ENCODE measurements around the gene CIAO1.
"Not testable (repeated sequence)": the region's sequence is repeated elsewhere in the genome, so short reads cannot be mapped to it uniquely, and the experiment has no call there.

The CIAO1 gene

GRCh38 chr2:96291751-96292150 lies 25.7 kb downstream of the CIAO1 start:
- DNase-seq, result no peak

- not testable (repeated sequence) for DNase-seq
Observed at GRCh38 chr2:96294271-96294670, 28.2 kb downstream of the CIAO1 start.

- no peak for DNase-seq
Observed at GRCh38 chr2:96296925-96297324, 30.9 kb downstream of the CIAO1 start.

GRCh38 chr2:96301865-96302264 lies 35.8 kb downstream of the CIAO1 start:
- no peak for DNase-seq

GRCh38 chr2:96304606-96305005 lies 38.6 kb downstream of the CIAO1 start:
- no peak for DNase-seq

- DNase-seq, result peak; percentile 93
Observed at GRCh38 chr2:96305091-96305978, 39.3 kb downstream of the CIAO1 start, which contains the start of gene SNRNP200. Gene SNRNP200 (minus strand): TSS chr2:96305546. CDS start chr2:96305437, 109 bp downstream.

- no peak for DNase-seq
Observed at GRCh38 chr2:96305979-96306308, 39.9 kb downstream of the CIAO1 start.

- DNase-seq, result no peak
Observed at GRCh38 chr2:96306370-96306769, 40.3 kb downstream of the CIAO1 start.

GRCh38 chr2:96308248-96308647 lies 42.2 kb downstream of the CIAO1 start:
- no peak for DNase-seq

GRCh38 chr2:96315005-96315399 lies 49.0 kb downstream of the CIAO1 start:
- no peak for DNase-seq

GRCh38 chr2:96315400-96316071 lies 49.5 kb downstream of the CIAO1 start:
- DNase-seq, result no peak

- no peak for DNase-seq
Observed at GRCh38 chr2:96316999-96317398, 51.0 kb downstream of the CIAO1 start.

GRCh38 chr2:96317584-96317997 lies 51.6 kb downstream of the CIAO1 start:
- no peak for DNase-seq

GRCh38 chr2:96318723-96319122 lies 52.7 kb downstream of the CIAO1 start:
- DNase-seq, result no peak

GRCh38 chr2:96319396-96319795 lies 53.4 kb downstream of the CIAO1 start:
- no peak for DNase-seq

GRCh38 chr2:96320326-96320725 lies 54.3 kb downstream of the CIAO1 start:
- no peak for DNase-seq

- peak; percentile 23 for DNase-seq
Observed at GRCh38 chr2:96320728-96321622, 55.0 kb downstream of the CIAO1 start.

Measured in stimulated activated CD4-positive, alpha-beta T cell treated with anti-CD3 and anti-CD28 coated beads, Interleukin-1b, Interleukin-23, amount 100 ng/mL, for 48 hours (primary cell).